GM19463 (cell line): ENCODE measurements around the gene TNNT1.

Experiments
- ATAC-seq: cut with Tn5 transposase; IDR thresholded peaks from one replicate; pipeline ENCODE4 v1.9.1; 2021; ENCODE audit warnings: mild to moderate bottlenecking, moderate library complexity; ENCODE audit not compliant: unreplicated experiment

Gene TNNT1

DNA sequence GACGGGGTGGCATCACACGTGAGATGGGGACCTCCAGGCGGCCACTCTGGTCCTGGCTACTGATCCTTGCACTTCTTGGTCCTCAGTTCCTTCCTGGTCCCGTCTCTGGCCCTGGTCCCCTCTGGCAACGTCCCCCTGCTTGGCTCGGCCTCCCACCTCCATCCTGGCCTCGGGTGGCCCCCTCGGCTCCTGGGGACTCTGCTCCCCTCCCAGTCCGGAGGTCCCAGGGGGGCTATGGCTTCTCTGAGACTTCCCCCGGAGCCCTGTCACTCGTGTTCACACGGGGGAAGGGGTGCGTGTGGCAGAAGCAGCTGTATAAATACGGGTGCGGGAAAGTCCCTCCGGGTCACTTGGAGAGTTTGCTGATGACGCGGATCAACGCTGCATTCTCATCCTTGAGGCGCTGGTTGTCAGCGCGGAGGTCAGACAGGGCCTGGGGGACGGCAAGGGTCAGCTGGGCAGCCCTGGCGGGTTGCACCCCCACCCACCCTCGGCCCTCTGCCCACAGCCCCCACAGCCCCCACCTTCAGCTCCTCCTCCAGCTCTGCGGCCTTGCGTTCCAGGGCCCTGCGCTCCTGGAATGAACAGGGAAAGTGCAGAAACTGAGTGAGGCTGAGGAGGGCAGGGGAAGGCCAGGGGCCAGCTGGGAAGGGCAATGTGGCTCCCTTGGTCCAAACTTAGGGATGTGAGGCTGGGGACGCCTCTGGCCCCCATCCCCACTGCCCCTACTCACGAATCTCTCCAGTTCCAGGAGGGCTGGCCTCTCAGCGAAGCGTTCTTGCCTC lies 57.7 kb downstream of the TNNT1 start:
- ATAC-seq = no peak

GRCh38 chr19:55090564-55090963 lies 58.4 kb downstream of the TNNT1 start:
- ATAC-seq = no peak

DNA sequence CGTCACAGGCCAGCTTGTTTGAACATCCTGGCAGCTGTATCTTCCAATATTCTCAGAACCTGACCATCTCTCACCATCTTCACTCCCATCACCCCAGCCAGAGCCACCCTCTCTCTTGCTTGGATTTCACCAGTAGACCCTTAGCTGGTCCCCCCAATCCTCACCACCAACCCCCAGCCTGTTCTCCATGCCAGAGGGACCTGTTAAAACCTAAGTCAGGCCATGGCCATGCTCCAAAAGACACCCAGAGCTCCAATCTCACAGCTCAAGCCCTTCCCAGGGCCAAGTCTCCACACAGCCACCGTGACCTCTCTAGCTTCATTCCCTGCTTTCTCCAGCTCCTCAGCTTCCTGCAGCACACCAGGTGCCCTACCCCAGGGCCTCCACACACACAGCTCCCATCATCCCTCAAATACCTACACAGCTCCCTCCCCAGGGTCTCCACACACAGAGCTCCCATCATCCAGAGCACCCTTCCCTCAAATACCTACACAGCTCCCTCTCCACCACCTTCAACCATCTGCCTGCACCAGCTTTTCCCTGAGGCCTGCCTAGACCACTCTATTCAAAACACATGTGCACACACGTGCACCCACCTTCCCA lies 59.6 kb downstream of the TNNT1 start:
- ATAC-seq = no peak

- no peak for ATAC-seq
These were observed 60.3 kb downstream of the TNNT1 start for GRCh38 chr19:55088543-55089341.

- no peak for ATAC-seq
These were observed 61.0 kb downstream of the TNNT1 start for GRCh38 chr19:55088021-55088451.

DNA sequence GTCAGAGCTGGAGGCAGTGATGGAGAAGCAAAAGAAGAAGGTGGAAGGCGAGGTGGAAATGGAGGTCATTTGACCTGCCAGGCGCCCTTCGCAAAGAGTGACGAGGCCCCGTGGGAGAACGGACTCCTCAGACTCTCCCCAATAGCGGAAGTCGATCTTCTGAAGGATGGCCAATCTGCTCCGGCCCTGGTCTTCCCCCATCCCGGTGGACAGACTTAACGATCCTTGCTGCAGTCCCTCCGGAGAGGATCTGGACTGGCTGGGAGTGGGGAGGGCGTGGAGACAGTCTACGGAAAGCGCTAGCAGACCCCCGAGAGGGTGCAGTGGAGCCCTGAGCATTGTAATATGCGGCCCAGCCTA lies 61.5 kb downstream of the TNNT1 start:
- ATAC-seq = no peak

- no peak for ATAC-seq
These were observed 62.1 kb downstream of the TNNT1 start for GRCh38 chr19:55086730-55087541.

- ATAC-seq = no peak
These were observed 62.9 kb downstream of the TNNT1 start for GRCh38 chr19:55085923-55086715.

DNA sequence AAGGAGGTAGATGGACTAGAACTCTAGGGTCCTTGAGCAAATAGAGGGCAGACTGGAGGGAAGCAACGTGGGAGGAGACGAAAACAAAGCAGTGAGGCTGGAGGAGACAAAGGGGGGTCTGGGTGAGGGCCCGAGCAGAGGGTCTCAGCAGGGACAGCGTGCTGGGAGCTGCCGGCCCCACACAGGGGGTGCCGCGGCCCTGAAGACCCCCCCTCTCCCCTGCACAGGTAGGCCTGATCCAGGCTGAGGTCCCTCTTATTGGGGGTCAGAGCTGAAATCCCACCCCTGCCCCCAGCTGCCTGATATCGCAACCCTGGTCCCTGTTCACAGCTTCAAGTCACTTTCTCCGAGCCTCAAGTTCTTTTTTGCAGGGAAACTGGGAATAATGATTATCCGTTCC lies 64.6 kb downstream of the TNNT1 start:
- ATAC-seq = no peak

DNA sequence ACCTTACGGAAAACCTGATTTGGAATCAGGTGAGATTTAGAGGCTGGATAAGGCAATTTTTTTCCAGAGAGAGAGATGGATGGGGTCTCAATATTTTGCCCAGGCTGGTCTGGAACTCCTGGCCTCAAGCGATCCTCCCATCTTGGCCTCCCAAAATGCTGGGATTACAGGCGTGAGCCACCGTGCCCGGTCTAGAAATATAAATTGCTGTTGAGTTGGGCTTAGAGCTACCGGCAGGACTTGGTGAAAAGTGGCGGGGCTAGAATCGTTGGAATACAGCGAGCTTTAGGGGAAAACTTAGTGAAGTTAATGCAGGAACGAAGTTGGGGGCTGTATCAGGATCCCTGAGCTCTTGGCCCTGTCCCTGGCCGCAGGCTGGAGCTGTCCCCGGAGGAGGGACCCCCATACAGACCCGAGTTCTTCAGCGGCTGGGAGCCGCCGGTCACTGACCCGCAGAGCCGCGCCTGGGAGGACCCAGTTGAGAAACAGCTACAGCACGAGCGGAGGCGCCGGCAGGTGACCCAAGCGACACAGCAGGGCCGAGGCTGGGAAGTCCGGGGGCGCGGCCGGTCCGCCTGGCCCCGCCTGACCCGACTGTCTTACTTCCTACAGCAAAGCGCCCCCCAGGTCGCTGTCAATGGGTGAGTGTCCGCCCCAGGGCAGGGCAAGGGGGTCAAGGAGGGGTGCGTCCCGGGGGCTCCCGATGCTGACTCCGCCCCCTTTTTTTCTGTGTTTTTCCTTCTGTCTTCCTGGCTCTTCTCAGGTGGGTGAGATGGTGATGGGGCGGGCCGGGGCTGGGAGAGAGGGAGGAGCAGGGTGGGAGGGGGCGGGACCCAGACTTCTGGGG lies 65.8 kb downstream of the TNNT1 start:
- ATAC-seq = no peak
